Measurements from ENCODE around the gene MGAT4B. TPM values are rescaled to one million over a fixed set of nuclear protein-coding genes. Genes with fewer than 3 reads are reported as not detected.

MGAT4B gene
- total and polyA plus RNA-seq, 2 of the 13 experiments (the other 11 are each of a cell fraction or from before 2014, with no cell fraction given), result 93.5 to 130 TPM

- TF ChIP-seq, protein P1, sequence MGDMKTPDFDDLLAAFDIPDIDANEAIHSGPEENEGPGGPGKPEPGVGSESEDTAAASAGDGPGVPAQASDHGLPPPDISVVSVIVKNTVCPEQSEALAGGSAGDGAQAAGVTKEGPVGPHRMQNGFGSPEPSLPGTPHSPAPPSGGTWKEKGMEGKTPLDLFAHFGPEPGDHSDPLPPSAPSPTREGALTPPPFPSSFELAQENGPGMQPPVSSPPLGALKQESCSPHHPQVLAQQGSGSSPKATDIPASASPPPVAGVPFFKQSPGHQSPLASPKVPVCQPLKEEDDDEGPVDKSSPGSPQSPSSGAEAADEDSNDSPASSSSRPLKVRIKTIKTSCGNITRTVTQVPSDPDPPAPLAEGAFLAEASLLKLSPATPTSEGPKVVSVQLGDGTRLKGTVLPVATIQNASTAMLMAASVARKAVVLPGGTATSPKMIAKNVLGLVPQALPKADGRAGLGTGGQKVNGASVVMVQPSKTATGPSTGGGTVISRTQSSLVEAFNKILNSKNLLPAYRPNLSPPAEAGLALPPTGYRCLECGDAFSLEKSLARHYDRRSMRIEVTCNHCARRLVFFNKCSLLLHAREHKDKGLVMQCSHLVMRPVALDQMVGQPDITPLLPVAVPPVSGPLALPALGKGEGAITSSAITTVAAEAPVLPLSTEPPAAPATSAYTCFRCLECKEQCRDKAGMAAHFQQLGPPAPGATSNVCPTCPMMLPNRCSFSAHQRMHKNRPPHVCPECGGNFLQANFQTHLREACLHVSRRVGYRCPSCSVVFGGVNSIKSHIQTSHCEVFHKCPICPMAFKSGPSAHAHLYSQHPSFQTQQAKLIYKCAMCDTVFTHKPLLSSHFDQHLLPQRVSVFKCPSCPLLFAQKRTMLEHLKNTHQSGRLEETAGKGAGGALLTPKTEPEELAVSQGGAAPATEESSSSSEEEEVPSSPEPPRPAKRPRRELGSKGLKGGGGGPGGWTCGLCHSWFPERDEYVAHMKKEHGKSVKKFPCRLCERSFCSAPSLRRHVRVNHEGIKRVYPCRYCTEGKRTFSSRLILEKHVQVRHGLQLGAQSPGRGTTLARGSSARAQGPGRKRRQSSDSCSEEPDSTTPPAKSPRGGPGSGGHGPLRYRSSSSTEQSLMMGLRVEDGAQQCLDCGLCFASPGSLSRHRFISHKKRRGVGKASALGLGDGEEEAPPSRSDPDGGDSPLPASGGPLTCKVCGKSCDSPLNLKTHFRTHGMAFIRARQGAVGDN (CRISPR knock-in tag; IDR thresholded peaks at IDR 0.05), result peak; percentile 70
- TF ChIP-seq IKZF1 (IDR thresholded peaks at IDR 0.05) (no peak), SIX4 (CRISPR knock-in tag; IDR thresholded peaks at IDR 0.05) (no peak), NFIC (IDR thresholded peaks at IDR 0.05; ENCODE audit: low read length) (no peak), HNRNPK (IDR thresholded peaks at IDR 0.05; ENCODE audit: low read depth, low read length, poor library complexity, severe bottlenecking) (no peak), KMT2B (CRISPR knock-in tag; IDR thresholded peaks at IDR 0.05) (no peak), MTERF4 (CRISPR knock-in tag; IDR thresholded peaks at IDR 0.05) (no peak), ZNF850 (CRISPR knock-in tag; conservative IDR thresholded peaks at IDR 0.05) (no peak), BATF2 (CRISPR knock-in tag; IDR thresholded peaks at IDR 0.05) (no peak), ZFP36L2 (CRISPR knock-in tag; IDR thresholded peaks at IDR 0.05) (no peak), ZNF484 (CRISPR knock-in tag; IDR thresholded peaks at IDR 0.05; ENCODE audit: borderline replicate concordance, low read depth) (no peak), MZF1 (CRISPR knock-in tag; IDR thresholded peaks at IDR 0.05; ENCODE audit: borderline replicate concordance) (no peak)
- TF ChIP-seq, protein P2, sequence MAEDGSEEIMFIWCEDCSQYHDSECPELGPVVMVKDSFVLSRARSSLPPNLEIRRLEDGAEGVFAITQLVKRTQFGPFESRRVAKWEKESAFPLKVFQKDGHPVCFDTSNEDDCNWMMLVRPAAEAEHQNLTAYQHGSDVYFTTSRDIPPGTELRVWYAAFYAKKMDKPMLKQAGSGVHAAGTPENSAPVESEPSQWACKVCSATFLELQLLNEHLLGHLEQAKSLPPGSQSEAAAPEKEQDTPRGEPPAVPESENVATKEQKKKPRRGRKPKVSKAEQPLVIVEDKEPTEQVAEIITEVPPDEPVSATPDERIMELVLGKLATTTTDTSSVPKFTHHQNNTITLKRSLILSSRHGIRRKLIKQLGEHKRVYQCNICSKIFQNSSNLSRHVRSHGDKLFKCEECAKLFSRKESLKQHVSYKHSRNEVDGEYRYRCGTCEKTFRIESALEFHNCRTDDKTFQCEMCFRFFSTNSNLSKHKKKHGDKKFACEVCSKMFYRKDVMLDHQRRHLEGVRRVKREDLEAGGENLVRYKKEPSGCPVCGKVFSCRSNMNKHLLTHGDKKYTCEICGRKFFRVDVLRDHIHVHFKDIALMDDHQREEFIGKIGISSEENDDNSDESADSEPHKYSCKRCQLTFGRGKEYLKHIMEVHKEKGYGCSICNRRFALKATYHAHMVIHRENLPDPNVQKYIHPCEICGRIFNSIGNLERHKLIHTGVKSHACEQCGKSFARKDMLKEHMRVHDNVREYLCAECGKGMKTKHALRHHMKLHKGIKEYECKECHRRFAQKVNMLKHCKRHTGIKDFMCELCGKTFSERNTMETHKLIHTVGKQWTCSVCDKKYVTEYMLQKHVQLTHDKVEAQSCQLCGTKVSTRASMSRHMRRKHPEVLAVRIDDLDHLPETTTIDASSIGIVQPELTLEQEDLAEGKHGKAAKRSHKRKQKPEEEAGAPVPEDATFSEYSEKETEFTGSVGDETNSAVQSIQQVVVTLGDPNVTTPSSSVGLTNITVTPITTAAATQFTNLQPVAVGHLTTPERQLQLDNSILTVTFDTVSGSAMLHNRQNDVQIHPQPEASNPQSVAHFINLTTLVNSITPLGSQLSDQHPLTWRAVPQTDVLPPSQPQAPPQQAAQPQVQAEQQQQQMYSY (CRISPR knock-in tag; IDR thresholded peaks at IDR 0.05), result 0 out of 2 replicates have a peak, but pooled peaks have one; percentile 36
- TF ChIP-seq, protein P3, sequence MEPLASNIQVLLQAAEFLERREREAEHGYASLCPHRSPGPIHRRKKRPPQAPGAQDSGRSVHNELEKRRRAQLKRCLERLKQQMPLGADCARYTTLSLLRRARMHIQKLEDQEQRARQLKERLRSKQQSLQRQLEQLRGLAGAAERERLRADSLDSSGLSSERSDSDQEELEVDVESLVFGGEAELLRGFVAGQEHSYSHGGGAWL (CRISPR knock-in tag; IDR thresholded peaks at IDR 0.05), result no peak
- TF ChIP-seq, protein P4, sequence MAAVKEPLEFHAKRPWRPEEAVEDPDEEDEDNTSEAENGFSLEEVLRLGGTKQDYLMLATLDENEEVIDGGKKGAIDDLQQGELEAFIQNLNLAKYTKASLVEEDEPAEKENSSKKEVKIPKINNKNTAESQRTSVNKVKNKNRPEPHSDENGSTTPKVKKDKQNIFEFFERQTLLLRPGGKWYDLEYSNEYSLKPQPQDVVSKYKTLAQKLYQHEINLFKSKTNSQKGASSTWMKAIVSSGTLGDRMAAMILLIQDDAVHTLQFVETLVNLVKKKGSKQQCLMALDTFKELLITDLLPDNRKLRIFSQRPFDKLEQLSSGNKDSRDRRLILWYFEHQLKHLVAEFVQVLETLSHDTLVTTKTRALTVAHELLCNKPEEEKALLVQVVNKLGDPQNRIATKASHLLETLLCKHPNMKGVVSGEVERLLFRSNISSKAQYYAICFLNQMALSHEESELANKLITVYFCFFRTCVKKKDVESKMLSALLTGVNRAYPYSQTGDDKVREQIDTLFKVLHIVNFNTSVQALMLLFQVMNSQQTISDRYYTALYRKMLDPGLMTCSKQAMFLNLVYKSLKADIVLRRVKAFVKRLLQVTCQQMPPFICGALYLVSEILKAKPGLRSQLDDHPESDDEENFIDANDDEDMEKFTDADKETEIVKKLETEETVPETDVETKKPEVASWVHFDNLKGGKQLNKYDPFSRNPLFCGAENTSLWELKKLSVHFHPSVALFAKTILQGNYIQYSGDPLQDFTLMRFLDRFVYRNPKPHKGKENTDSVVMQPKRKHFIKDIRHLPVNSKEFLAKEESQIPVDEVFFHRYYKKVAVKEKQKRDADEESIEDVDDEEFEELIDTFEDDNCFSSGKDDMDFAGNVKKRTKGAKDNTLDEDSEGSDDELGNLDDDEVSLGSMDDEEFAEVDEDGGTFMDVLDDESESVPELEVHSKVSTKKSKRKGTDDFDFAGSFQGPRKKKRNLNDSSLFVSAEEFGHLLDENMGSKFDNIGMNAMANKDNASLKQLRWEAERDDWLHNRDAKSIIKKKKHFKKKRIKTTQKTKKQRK (IDR thresholded peaks at IDR 0.05; ENCODE audit: low read length), result no peak
These were observed 14.8 kb upstream of the MGAT4B start (continued) for GRCh38 chr5:179821298-179822058.

All from HepG2 (cell line).